GM23338 (cell line): ENCODE data around the gene SMURF1. TPM values are rescaled to one million over a fixed set of nuclear protein-coding genes. Genes with fewer than 3 reads are reported as not detected.

ENCODE experiments used
- ATAC-seq: fragments of 200-7000 bp; cut with Tn5 transposase; 3 replicates; pipeline ENCODE4 v1.9.1; 2020
- DNase-seq: peaks from one replicate; pipeline ENCODE4 v3.0.0-alpha.2; 2015; ENCODE audit warnings: low spot score
- H2AFZ ChIP-seq: fragments of 200-600 bp; sonication (generic); 2 replicates; pipeline ENCODE4 v1.8.0; 2016; ENCODE audit warnings: antibody characterized with exemption, mild to moderate bottlenecking, moderate library complexity
- H3F3A ChIP-seq: fragments of 200-600 bp; sonication (generic); replicated peaks from 2 replicates; pipeline ENCODE4 v1.8.0; 2017; ENCODE audit warnings: antibody characterized with exemption, mixed run types, low read depth
- H3K27ac ChIP-seq: fragments of 200-600 bp; sonication (generic); 2 replicates; pipeline ENCODE4 v1.6.1; 2016; ENCODE audit warnings: low read depth
- H3K27me3 ChIP-seq: fragments of 200-600 bp; sonication (generic); 2 replicates; pipeline ENCODE4 v1.8.0; 2016; ENCODE audit warnings: mild to moderate bottlenecking, mixed run types, moderate library complexity; ENCODE audit not compliant: insufficient read depth
- H3K36me3 ChIP-seq: fragments of 200-600 bp; sonication (generic); 2 replicates; pipeline ENCODE4 v1.8.0; 2016; ENCODE audit warnings: mild to moderate bottlenecking; ENCODE audit not compliant: insufficient read depth
- H3K4me1 ChIP-seq: fragments of 200-600 bp; sonication (generic); 2 replicates; pipeline ENCODE4 v1.8.0; 2016; ENCODE audit warnings: mild to moderate bottlenecking, moderate library complexity; ENCODE audit not compliant: insufficient read depth
- H3K4me2 ChIP-seq: fragments of 200-600 bp; sonication (generic); 2 replicates; pipeline ENCODE4 v1.7.1; 2017; ENCODE audit warnings: mixed run types
- H3K4me3 ChIP-seq: fragments of 200-600 bp; sonication (generic); 2 replicates; pipeline ENCODE4 v1.6.1; 2016; ENCODE audit warnings: mixed run types
- H3K79me2 ChIP-seq: fragments of 200-600 bp; sonication (generic); replicated peaks from 2 replicates; pipeline ENCODE4 v1.8.0; 2017; ENCODE audit warnings: mild to moderate bottlenecking; ENCODE audit not compliant: insufficient read depth
- H3K9me2 ChIP-seq: fragments of 200-600 bp; sonication (generic); 2 replicates; pipeline ENCODE4 v1.8.0; 2017; ENCODE audit not compliant: insufficient read depth
- H4K20me1 ChIP-seq: fragments of 200-600 bp; sonication (generic); replicated peaks from 2 replicates; pipeline ENCODE4 v1.8.0; 2017; ENCODE audit warnings: mild to moderate bottlenecking; ENCODE audit not compliant: insufficient read depth
- H3K27ac Mint-ChIP-seq: 2 replicates; pipeline ENCODE4 v1.8.0; 2020; ENCODE audit warnings: inconsistent platforms, mild to moderate bottlenecking, moderate library complexity, mixed read lengths
- H3K27me3 Mint-ChIP-seq: 3 replicates; pipeline ENCODE4 v1.8.0; 2022; ENCODE audit warnings: low read depth, mild to moderate bottlenecking, moderate library complexity, mixed read lengths, inconsistent platforms; ENCODE audit not compliant: insufficient read depth, poor library complexity
- H3K36me3 Mint-ChIP-seq: 3 replicates; pipeline ENCODE4 v1.8.0; 2021; ENCODE audit warnings: low read depth, mild to moderate bottlenecking, inconsistent platforms, moderate library complexity, mixed read lengths
- H3K4me1 Mint-ChIP-seq: 3 replicates; pipeline ENCODE4 v1.8.0; 2020; ENCODE audit warnings: mild to moderate bottlenecking, inconsistent platforms, mixed read lengths
- H3K4me3 Mint-ChIP-seq: 3 replicates; pipeline ENCODE4 v1.8.0; 2021; ENCODE audit warnings: moderate library complexity, mild to moderate bottlenecking, inconsistent platforms, mixed read lengths
- H3K9me3 Mint-ChIP-seq: 3 replicates; pipeline ENCODE4 v1.8.0; 2020; ENCODE audit warnings: moderate library complexity, mild to moderate bottlenecking, inconsistent platforms, mixed read lengths
- CREB1 ChIP-seq: fragments of 250-450 bp; sonication (Bioruptor Pico); IDR thresholded peaks from 2 replicates; pipeline ENCODE4 v1.5.0; 2020; ENCODE audit warnings: low read depth, mild to moderate bottlenecking, moderate library complexity
- ETS1 ChIP-seq: IDR thresholded peaks from 2 replicates; pipeline ENCODE4 v1.6.1; 2016; ENCODE audit warnings: antibody characterized with exemption
- JUNB ChIP-seq: IDR thresholded peaks from one replicate; pipeline ENCODE4 v1.6.1; 2016; ENCODE audit warnings: antibody characterized with exemption; ENCODE audit not compliant: unreplicated experiment
- NANOG ChIP-seq: IDR thresholded peaks from 2 replicates; pipeline ENCODE4 v1.6.1; 2016; ENCODE audit warnings: antibody characterized with exemption, borderline replicate concordance
- REST ChIP-seq: IDR thresholded peaks from one replicate; pipeline ENCODE4 v1.6.1; 2018; ENCODE audit warnings: antibody characterized with exemption; ENCODE audit not compliant: unreplicated experiment
- ZNF331 ChIP-seq: fragments of 250-450 bp; sonication (Bioruptor Pico); IDR thresholded peaks from 2 replicates; pipeline ENCODE4 v1.5.0; 2020; ENCODE audit warnings: low read depth, mild to moderate bottlenecking, moderate library complexity
- polyA plus RNA-seq: library from polyadenylated mRNA; unstranded; fragments of >200 nt; fragmentation: Nextera tagmentation; extraction: Ambion mirVana; gene quantifications from 2 replicates; pipeline ENCODE4 v1.2.1, GENCODE V29; 2016
- total RNA-seq: library from RNA; depleted of rRNA; stranded (reverse); fragments of >200 nt; shearing (Covaris generic); gene quantifications from 2 replicates; pipeline ENCODE4 v1.2.3, GENCODE V29; 2014
- TF ChIP-seq, protein P1 (sequence below), 2 experiments: fragments of 200-600 bp in 1 of 2; sonication (generic) in 1 of 2; conservative IDR thresholded peaks; 2 replicates each; pipeline versions ENCODE4 v1.5.1 to v1.6.1; 2016 to 2017; ENCODE audit warnings: antibody characterized with exemption in 2 of 2, low read depth in 2 of 2, mild to moderate bottlenecking in 2 of 2, moderate library complexity in 1 of 2
- TF ChIP-seq, protein P2 (sequence below): fragments of 250-450 bp; sonication (Bioruptor Pico); IDR thresholded peaks from 2 replicates; pipeline ENCODE4 v1.5.0; 2020; ENCODE audit warnings: mild to moderate bottlenecking, moderate library complexity

The SMURF1 gene
- total and polyA plus RNA-seq, 2 experiments from 2014 or later, result 5.8 to 23.9 TPM

DNA sequence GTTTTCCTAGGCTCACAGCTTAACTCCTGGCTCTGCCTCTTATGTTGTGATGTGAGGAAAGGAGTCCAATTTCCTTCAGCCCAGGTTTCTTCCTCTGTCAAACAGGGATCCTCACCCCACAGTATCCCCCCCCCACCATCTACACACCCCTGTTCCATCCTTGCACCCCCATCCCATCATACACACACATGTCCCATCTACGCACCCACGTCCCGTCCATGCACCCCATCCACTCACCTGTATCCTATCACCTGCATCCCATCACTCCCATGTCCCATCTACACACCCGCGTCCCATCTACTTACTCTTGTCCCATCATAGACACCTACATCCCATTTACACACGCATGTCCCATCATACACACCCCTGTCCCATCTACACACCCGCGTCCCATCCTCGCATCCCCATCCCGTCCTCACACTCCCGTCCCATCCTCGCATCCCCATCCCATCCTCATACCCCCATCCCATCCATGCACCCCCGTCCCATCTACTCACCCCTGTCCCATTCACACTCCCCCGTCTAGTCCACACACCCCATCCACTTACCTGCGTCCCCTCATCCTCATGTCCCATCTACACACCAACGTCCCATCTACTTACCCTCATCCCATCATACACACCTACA, 148.3 kb downstream of the SMURF1 start:
- Histone ChIP-seq H3K4me2 (no peak overlapping the region), H3K9me2 (no peaks in the 10 kb centered on the region), H3F3A (no peaks in the 10 kb centered on the region), H3K4me3 (no peak overlapping the region), H3K4me1 (no peaks in the 10 kb centered on the region), H3K79me2 (no peaks in the 10 kb centered on the region), H4K20me1 (peaks cover 14% of the 10 kb centered on the region), H2AFZ (no peak overlapping the region), H3K27ac (no peak overlapping the region), H3K36me3 (peaks cover 14% of the 10 kb centered on the region), H3K27me3 (no peaks in the 10 kb centered on the region)
- Mint-ChIP-seq H3K27ac (no peak overlapping the region), H3K4me1 (no peaks in the 10 kb centered on the region), H3K36me3 (peaks cover 64% of the 10 kb centered on the region), H3K27me3 (peaks cover 9% of the 10 kb centered on the region), H3K9me3 (no peaks in the 10 kb centered on the region), H3K4me3 (no peak overlapping the region)
- no peak for TF ChIP-seq REST
- TF ChIP-seq, protein P1, sequence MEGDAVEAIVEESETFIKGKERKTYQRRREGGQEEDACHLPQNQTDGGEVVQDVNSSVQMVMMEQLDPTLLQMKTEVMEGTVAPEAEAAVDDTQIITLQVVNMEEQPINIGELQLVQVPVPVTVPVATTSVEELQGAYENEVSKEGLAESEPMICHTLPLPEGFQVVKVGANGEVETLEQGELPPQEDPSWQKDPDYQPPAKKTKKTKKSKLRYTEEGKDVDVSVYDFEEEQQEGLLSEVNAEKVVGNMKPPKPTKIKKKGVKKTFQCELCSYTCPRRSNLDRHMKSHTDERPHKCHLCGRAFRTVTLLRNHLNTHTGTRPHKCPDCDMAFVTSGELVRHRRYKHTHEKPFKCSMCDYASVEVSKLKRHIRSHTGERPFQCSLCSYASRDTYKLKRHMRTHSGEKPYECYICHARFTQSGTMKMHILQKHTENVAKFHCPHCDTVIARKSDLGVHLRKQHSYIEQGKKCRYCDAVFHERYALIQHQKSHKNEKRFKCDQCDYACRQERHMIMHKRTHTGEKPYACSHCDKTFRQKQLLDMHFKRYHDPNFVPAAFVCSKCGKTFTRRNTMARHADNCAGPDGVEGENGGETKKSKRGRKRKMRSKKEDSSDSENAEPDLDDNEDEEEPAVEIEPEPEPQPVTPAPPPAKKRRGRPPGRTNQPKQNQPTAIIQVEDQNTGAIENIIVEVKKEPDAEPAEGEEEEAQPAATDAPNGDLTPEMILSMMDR (conservative IDR thresholded peaks at IDR 0.05; ENCODE audit: low read depth in 2 of 2), result no peak
- no peak for TF ChIP-seq NANOG
- TF ChIP-seq ETS1, result no peak
- TF ChIP-seq, protein P2, sequence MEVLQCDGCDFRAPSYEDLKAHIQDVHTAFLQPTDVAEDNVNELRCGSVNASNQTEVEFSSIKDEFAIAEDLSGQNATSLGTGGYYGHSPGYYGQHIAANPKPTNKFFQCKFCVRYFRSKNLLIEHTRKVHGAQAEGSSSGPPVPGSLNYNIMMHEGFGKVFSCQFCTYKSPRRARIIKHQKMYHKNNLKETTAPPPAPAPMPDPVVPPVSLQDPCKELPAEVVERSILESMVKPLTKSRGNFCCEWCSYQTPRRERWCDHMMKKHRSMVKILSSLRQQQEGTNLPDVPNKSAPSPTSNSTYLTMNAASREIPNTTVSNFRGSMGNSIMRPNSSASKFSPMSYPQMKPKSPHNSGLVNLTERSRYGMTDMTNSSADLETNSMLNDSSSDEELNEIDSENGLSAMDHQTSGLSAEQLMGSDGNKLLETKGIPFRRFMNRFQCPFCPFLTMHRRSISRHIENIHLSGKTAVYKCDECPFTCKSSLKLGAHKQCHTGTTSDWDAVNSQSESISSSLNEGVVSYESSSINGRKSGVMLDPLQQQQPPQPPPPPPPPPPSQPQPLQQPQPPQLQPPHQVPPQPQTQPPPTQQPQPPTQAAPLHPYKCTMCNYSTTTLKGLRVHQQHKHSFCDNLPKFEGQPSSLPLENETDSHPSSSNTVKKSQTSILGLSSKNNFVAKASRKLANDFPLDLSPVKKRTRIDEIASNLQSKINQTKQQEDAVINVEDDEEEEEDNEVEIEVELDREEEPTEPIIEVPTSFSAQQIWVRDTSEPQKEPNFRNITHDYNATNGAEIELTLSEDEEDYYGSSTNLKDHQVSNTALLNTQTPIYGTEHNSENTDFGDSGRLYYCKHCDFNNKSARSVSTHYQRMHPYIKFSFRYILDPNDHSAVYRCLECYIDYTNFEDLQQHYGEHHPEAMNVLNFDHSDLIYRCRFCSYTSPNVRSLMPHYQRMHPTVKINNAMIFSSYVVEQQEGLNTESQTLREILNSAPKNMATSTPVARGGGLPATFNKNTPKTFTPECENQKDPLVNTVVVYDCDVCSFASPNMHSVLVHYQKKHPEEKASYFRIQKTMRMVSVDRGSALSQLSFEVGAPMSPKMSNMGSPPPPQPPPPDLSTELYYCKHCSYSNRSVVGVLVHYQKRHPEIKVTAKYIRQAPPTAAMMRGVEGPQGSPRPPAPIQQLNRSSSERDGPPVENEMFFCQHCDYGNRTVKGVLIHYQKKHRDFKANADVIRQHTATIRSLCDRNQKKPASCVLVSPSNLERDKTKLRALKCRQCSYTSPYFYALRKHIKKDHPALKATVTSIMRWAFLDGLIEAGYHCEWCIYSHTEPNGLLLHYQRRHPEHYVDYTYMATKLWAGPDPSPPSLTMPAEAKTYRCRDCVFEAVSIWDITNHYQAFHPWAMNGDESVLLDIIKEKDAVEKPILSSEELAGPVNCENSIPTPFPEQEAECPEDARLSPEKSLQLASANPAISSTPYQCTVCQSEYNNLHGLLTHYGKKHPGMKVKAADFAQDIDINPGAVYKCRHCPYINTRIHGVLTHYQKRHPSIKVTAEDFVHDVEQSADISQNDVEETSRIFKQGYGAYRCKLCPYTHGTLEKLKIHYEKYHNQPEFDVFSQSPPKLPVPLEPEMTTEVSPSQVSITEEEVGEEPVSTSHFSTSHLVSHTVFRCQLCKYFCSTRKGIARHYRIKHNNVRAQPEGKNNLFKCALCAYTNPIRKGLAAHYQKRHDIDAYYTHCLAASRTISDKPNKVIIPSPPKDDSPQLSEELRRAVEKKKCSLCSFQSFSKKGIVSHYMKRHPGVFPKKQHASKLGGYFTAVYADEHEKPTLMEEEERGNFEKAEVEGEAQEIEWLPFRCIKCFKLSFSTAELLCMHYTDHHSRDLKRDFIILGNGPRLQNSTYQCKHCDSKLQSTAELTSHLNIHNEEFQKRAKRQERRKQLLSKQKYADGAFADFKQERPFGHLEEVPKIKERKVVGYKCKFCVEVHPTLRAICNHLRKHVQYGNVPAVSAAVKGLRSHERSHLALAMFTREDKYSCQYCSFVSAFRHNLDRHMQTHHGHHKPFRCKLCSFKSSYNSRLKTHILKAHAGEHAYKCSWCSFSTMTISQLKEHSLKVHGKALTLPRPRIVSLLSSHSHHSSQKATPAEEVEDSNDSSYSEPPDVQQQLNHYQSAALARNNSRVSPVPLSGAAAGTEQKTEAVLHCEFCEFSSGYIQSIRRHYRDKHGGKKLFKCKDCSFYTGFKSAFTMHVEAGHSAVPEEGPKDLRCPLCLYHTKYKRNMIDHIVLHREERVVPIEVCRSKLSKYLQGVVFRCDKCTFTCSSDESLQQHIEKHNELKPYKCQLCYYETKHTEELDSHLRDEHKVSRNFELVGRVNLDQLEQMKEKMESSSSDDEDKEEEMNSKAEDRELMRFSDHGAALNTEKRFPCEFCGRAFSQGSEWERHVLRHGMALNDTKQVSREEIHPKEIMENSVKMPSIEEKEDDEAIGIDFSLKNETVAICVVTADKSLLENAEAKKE (CRISPR knock-in tag), result no peak
- no peak for TF ChIP-seq JUNB
- no peak for TF ChIP-seq CREB1 (CRISPR knock-in tag)
- no peak for TF ChIP-seq ZNF331 (CRISPR knock-in tag)
- no peak for ATAC-seq
- no peak for DNase-seq
